Smooth muscle cell (in vitro differentiated cells): ENCODE results near the gene TTC1. TPM values are rescaled to one million over a fixed set of nuclear protein-coding genes. Genes with fewer than 3 reads are reported as not detected.

Source experiments
- DNase-seq: peaks from one replicate; lab custom pipeline; 2025; ENCODE audit not compliant: unreplicated experiment; lab: John Stamatoyannopoulos, UW
- H2AFZ ChIP-seq: fragments of 200-600 bp; sonication (generic); 2 replicates; pipeline ENCODE4 v1.6.0; 2016; ENCODE audit warnings: antibody characterized with exemption, low read depth, mild to moderate bottlenecking
- H3F3A ChIP-seq: fragments of 200-600 bp; sonication (generic); 2 replicates; pipeline ENCODE4 v1.6.0; 2017; ENCODE audit warnings: antibody characterized with exemption, low read depth
- H3K27ac ChIP-seq: fragments of 200-600 bp; sonication (generic); 2 replicates; pipeline ENCODE4 v1.5.1; 2016; ENCODE audit warnings: low read depth, mild to moderate bottlenecking
- H3K27me3 ChIP-seq: fragments of 200-600 bp; sonication (generic); 2 replicates; pipeline ENCODE4 v1.6.1; 2016; ENCODE audit warnings: low read depth, mild to moderate bottlenecking
- H3K36me3 ChIP-seq: fragments of 200-600 bp; sonication (generic); 2 replicates; pipeline ENCODE4 v1.5.1; 2016; ENCODE audit warnings: low read depth
- H3K4me1 ChIP-seq: fragments of 200-600 bp; sonication (generic); 2 replicates; pipeline ENCODE4 v1.5.1; 2016; ENCODE audit warnings: low read depth
- H3K4me2 ChIP-seq: fragments of 200-600 bp; sonication (generic); 2 replicates; pipeline ENCODE4 v1.6.0; 2016; ENCODE audit warnings: mild to moderate bottlenecking
- H3K4me3 ChIP-seq: fragments of 200-600 bp; sonication (generic); 2 replicates; pipeline ENCODE4 v1.5.1; 2016; ENCODE audit warnings: mild to moderate bottlenecking
- H3K79me2 ChIP-seq: fragments of 200-600 bp; sonication (generic); 2 replicates; pipeline ENCODE4 v1.6.0; 2016; ENCODE audit warnings: low read depth, mild to moderate bottlenecking
- H3K9ac ChIP-seq: fragments of 200-600 bp; sonication (generic); 2 replicates; pipeline ENCODE4 v1.6.0; 2016; ENCODE audit warnings: low read depth
- H3K9me3 ChIP-seq: fragments of 200-600 bp; sonication (generic); replicated peaks from 2 replicates; pipeline ENCODE4 v1.5.1; 2016; ENCODE audit warnings: low read depth
- H4K20me1 ChIP-seq: fragments of 200-600 bp; sonication (generic); 2 replicates; pipeline ENCODE4 v1.6.0; 2016; ENCODE audit warnings: low read depth
- CTCF ChIP-seq: fragments of 200-600 bp; sonication (generic); IDR thresholded peaks from 2 replicates; pipeline ENCODE4 v1.5.1; 2017; ENCODE audit warnings: borderline replicate concordance, mild to moderate bottlenecking, antibody characterized with exemption; ENCODE audit not compliant: insufficient read depth, poor library complexity, severe bottlenecking
- WGBS: methylation state at CpG from one replicate; pipeline ENCODE4 v1.1.7; 2016; ENCODE audit warnings: low lambda C conversion rate; 5-methylcytosine and 5-hydroxymethylcytosine counted together
- polyA plus RNA-seq: library from polyadenylated mRNA; unstranded; fragments of >200 nt; fragmentation: Nextera tagmentation; extraction: Ambion mirVana; gene quantifications from 2 replicates; pipeline ENCODE4 v1.2.1, GENCODE V29; 2016
- total RNA-seq: library from RNA; depleted of rRNA; stranded (reverse); fragments of >200 nt; gene quantifications from 2 replicates; pipeline ENCODE4 v1.2.3, GENCODE V29; 2014

The TTC1 gene
- total and polyA plus RNA-seq, 2 experiments from 2014 or later = 31.5 to 50.7 TPM

- no peak overlapping the region for H3K4me2 ChIP-seq
- peaks cover 17% of the 10 kb centered on the region for H3K79me2 ChIP-seq
- 74% methylated on average over 1 of the region's 1 CpG for WGBS
Measured at GRCh38 chr5:160023908-160024630, 15.1 kb downstream of the TTC1 start.

DNA sequence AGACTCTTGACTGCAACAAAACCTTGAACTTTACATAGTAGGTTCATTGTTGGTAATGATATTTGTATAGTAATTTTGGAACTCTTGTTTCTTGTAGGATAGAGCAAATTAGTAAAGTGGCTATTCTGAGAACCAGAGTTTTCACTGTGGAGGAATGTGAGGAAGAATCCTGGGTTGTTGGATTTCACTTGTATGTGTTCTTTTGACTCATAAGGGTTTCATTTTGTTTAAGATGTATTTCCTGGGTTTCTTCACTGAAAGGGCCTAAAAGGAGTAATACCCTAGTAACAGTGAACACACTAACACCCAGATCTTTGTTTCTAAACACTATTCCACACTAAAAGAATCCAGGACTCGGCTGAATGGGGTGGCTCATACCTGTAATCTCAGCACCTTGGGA, 20.1 kb downstream of the TTC1 start:
- Histone ChIP-seq H3K27ac (no peak overlapping the region), H3K27me3 (no peaks in the 10 kb centered on the region), H3K9ac (no peak overlapping the region), H3K36me3 (no peaks in the 10 kb centered on the region), H3F3A (no peaks in the 10 kb centered on the region), H3K9me3 (no peaks in the 10 kb centered on the region), H3K4me1 (no peaks in the 10 kb centered on the region), H2AFZ (no peak overlapping the region), H3K79me2 (peaks cover 8% of the 10 kb centered on the region), H3K4me3 (no peak overlapping the region), H4K20me1 (peaks cover 36% of the 10 kb centered on the region), H3K4me2 (no peak overlapping the region)
- no peak for TF ChIP-seq CTCF
- 96% methylated on average over 1 of the region's 1 CpG for WGBS
- no peak for DNase-seq

More at GRCh38 chr5:160023908-160024630, 15.1 kb downstream of the TTC1 start:
- Histone ChIP-seq H4K20me1 (peaks cover 26% of the 10 kb centered on the region), H3K9ac (no peak overlapping the region), H3K4me3 (no peak overlapping the region), H3K27me3 (no peaks in the 10 kb centered on the region), H3K36me3 (no peaks in the 10 kb centered on the region), H3K27ac (no peak overlapping the region), H3K4me1 (no peaks in the 10 kb centered on the region), H3F3A (no peaks in the 10 kb centered on the region), H2AFZ (no peak overlapping the region), H3K9me3 (no peaks in the 10 kb centered on the region)
- no peak for DNase-seq
- TF ChIP-seq CTCF = no peak

DNA sequence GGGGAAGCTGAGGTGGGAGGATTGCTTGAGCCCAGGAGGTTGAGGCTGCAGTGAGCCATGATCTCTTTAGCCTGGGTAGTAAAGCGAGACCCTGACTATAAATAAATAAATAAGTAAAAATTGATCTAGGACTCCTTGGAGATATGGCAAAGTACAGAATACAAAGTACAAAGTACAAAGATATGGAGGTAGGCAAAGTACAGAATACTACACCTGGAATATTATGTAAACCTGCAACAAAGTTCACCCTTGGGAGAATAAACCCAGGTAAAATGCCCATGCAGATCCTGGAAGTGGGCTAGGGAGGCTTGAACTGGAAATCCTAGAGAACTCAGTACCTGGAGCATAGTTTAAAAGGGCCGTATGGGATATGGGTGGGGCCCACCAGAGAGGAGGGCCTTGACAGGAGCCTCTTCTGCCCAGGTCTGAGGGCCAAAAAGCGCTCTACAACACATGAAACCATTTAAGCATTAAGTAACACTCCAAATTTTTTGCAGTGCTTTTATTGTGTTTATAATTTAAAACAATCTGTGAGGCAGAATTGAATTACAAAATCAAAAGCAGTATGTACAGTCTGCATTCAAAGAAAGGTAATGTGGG, 20.7 kb downstream of the TTC1 start:
- Histone ChIP-seq H3K4me3 (no peak overlapping the region), H2AFZ (no peak overlapping the region), H3F3A (no peaks in the 10 kb centered on the region), H4K20me1 (peaks cover 36% of the 10 kb centered on the region), H3K4me2 (no peak overlapping the region), H3K9me3 (no peaks in the 10 kb centered on the region), H3K27me3 (no peaks in the 10 kb centered on the region), H3K4me1 (no peaks in the 10 kb centered on the region), H3K27ac (no peak overlapping the region), H3K36me3 (no peaks in the 10 kb centered on the region), H3K79me2 (peaks cover 8% of the 10 kb centered on the region), H3K9ac (no peak overlapping the region)
- 93% methylated on average over 3 of the region's 3 CpGs for WGBS
- no peak for DNase-seq
- no peak for TF ChIP-seq CTCF
